Ureter (tissue), 1 donor: ENCODE data around the gene COX7A2L. TPM values are rescaled to one million over a fixed set of nuclear protein-coding genes. Genes with fewer than 3 reads are reported as not detected.
"Not testable (repeated sequence)": the region's sequence is repeated elsewhere in the genome, so short reads cannot be mapped to it uniquely, and the experiment has no call there.

Experiments used
- DNase-seq: peaks from one replicate; pipeline ENCODE4 v3.0.0-alpha.2; 2020; ENCODE audit warnings: low spot score
- total RNA-seq: library from RNA; stranded (reverse); gene quantifications from one replicate; pipeline ENCODE4 v1.2.4, GENCODE V29; 2023
- donor health status: DM: yes; HTN: yes; CAD: no.

The COX7A2L gene, protein sequence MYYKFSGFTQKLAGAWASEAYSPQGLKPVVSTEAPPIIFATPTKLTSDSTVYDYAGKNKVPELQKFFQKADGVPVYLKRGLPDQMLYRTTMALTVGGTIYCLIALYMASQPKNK
- total RNA-seq, result 89.9 TPM

DNA sequence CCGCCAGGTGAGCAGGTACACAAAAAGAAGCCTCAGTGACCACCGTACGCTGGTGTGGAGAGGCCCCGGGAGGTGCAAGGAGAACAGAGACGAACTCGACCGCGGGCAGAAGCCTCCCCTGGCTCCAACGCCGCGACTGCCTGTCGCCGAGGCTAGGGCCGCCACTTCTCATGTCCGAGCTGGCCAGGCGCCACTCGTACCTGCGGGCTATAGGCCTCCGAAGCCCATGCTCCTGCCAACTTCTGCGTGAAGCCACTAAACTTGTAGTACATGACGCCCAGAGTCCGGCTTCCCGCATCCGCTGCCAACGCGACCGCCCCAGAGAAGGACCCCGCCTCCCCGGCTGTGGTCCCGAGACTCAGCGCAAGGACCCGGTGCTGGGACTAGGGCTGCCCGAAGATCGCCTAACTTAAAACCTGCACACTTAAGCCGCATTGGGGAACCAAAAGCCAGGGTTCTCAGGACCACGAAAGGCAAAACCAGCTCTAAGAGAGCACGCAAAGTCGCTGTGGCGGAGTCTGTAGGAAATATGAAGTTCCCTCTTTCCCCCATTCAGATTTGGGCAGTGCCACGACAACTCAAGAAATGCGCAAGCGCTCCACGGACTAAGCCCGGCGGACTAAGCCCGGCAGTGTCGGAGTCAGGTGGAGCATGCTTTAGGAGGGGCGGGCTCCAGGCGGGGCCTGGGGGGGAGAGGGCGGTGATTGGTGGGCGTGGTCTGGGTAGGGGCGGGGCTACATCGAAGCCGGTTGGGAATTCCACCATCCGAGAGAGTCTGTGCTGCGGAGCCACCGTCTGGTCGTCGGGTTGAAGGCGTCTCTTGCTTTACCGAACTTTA, at the start of gene COX7A2L:
COX7A2L (minus strand) TSS at position 328 of the 838 bp plus-strand sequence; CDS start at position 272, 56 bp downstream.
- peak; percentile 99 for DNase-seq

DNA sequence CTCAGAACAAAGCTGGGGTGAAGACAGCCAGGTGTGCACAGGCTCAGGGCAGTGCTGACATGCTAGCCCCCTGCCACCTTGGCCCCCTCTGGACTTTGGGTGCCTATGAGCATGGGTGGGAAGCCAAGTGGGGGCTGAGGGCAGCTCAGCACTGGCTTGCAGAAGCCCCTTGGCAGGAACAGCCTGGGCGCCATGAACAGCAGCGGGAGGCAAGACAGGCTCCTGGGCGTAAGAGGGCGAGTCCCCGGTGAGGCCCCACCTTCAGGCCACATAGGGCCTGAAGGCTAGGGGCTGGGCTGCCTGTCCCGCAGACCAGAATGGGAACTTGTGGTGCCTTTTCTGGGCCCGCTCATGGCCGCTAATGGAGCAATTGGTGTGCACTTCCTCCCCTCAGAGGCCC, 47.0 kb upstream of the COX7A2L start:
- DNase-seq, result no peak

DNA sequence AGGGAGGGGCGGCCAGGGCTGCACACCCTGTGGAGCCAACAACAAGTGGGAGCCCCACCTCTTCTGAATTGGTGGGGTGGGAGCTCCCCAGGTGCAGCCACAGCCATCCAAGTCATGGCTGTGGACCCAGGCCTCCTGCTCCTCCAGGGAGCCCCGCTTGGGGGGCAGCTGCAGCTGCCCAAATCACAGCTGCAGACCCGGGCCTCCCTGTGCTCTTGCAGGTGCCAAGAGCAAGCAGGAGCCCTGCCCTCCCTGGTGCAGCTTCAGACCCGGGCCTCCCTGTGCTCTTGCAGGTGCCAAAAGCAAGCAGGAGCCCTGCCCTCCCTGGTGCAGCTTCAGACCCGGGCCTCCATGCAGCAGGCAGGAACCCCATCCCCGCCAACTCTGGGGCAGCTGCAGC, 46.5 kb upstream of the COX7A2L start:
- DNase-seq, result no peak

DNA sequence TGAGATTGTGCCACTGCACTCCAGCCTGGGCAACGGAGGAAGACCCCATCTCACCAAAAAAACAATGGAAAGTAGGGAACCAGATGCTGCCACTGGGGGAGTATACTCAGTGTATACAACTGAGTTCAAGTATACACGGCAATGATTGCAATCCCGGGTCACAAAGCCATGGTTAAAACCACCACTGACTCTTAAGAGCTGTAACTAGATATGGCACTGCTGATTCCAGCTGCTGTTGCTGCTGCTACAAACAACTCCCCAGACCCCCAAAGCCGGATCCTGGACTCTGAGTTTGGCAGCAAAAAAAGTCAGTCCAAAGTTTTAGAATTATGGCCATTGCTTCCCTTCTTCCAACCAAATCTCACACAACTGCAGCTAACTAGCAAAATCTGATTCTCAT, 43.7 kb upstream of the COX7A2L start:
- DNase-seq, result no peak

DNA sequence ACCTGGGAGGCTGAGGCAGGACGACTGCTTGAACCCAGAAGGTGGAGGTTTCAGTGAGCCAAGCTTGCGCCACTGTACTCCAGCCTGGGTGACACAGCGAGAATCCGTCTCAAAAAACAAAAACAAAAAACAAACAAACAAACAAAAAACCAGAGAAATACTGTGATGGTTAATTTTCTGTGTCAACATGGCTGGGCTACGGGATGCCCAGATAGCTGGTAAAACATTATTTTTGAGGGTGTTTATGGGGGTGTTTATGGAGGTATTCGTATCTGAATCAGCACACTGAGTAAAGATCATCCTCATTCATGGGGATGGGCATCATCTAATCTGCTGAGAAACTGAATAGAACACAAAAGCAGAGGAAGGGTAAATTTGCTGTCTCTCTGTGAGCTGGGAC, 40.8 kb upstream of the COX7A2L start:
- DNase-seq, result no peak

DNA sequence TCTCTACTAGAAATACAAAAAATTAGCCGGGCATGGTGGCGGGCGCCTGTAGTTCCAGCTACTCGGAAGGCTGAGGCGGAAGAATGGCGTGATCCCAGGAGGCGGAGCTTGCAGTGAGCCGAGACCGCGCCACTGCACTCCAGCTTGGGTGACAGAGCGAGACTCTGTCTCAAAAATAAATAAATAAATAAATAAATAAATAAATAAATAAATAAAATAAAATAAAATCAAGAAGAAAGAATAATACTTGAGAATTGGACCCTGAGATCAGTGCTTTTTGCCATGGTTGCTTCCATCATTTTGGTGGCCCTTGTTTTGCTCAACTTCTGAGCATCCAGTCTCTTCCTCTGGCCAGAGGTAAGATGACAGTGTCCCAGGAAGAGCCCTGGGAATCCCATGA, 37.0 kb upstream of the COX7A2L start:
- DNase-seq, result not testable (repeated sequence)

DNA sequence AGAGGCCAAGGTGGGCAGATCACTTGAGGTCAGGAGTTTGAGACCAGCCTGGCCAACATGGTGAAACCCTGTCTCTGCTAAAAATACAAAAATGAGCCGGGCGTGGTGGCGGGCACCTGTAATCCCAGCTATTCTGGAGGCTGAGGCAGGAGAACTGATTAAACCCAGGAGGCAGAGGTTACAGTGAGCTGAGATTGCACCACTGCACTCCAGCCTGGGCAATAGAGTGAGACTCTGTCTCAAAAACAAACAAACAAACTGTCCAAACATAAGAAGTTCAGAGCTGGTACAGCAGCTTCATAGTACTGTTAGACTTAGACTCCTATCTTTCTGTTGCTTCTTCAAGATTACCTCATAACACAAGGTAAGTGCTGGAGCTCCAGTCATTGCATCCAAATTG, 32.3 kb upstream of the COX7A2L start:
- DNase-seq, result not testable (repeated sequence)

DNA sequence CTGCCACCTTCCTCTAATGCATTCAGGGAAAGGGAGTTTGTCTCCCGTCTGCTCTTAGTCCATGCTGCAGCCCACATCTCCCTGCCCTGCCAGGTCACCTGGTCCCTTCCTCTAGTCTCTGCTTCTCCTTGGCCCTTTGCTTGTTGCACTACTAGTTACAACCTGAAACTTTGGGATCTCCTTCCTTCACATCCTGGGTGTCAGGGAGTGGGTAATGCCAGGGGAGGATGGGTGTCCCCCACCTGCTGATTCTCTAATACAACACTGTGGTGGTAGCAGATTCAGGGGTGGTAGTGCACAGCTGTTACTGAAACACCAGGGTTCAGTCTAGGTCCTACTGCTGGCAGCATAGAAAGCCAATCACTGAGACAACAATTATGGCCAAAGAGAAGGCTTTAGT, 31.2 kb upstream of the COX7A2L start:
- no peak for DNase-seq

DNA sequence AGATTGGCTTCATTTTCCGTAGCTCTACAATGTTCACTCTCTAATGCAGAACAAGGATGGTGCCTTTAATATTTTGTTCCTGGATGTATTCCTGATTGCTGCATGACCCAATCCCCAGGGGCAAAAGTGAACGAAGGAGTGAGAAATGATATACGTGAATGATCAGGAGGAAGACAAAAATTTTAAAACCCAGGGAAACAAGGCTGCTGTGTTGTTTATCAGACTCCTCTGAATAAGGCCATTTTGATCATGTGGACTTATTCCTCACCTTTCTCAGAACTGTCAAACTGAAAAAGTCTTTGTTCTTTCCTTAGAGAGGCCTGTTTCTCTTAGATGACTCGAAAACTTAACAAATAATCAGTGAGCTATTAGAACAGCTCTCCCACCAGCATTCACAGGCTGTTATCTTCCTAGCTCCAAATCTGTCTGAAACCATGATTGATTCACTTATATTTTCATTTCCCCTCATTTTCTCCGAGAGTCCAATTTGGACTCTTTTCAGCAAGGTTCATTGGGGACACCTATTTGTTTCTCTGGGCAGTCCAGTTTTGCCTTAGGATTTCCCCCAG, 29.5 kb upstream of the COX7A2L start:
- DNase-seq, result no peak

DNA sequence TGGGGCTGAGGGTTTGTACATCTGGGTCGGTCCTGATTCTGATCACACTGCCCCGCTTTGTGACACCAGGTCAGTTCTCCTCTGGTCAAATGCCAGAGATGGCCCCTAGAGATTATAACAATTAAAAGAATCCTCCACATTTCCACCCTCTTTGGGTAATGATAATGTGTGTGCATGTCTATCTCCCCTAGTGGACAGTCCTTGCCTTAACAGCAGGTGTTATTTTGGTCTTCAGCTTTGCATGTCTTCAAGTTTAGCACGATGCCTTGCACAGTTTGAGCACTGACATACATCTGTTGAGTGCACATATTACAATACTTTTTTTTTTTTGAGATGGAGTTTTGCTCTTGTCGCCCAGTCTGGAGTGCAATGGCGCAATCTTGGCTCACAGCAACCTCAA, 25.7 kb upstream of the COX7A2L start:
- DNase-seq, result no peak

DNA sequence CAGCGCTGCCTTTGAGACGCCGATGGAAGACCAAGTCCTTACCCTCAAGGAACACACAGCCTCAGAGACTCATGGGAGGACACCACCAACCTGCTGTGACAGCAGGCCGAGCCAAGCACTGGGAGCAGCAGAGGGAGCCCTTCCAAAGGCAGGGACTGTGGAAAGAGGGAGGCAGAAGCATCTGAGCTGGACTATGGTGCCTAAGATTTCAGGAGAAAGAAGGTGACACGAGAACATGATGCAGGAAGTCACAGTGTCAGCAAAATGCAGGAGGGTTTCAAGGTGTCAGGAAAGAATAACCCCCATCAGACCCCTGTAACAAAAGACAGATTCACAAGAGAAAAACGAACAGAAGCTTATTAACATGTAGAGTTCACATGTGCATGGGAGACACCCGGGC, 24.2 kb upstream of the COX7A2L start:
- no peak for DNase-seq

DNA sequence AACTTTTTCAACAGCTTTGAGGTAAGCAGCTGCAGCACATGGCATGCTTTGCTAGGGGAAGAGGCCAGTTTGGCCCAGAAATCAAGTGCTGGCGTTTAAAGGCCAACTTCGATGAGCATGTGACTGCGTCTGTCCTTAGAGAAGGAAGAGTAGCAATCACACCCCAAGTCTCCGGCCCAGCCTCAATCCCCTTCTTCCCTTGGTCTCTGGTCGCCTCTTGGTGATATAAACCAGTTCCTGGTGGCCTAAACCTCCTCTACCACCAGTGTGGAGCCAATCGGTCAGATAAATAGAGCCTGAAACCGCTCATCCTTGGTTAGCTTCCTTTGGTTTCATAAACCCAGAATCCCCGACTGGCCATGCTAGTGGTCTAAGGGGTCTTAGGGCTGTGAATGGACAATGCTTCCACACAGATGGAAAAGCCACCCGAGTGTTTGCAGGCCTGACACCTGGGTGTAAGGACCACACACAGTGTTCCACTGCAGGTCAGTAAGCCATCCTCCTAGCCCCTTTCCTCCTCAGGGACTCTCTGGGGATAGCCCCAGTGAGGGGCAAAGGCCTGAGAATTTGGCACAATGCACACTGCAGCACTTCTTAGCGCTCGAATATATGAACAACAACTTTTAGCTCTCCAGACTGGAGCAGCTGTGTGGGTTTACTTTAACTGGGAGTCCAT, 23.0 kb upstream of the COX7A2L start:
- DNase-seq, result no peak

DNA sequence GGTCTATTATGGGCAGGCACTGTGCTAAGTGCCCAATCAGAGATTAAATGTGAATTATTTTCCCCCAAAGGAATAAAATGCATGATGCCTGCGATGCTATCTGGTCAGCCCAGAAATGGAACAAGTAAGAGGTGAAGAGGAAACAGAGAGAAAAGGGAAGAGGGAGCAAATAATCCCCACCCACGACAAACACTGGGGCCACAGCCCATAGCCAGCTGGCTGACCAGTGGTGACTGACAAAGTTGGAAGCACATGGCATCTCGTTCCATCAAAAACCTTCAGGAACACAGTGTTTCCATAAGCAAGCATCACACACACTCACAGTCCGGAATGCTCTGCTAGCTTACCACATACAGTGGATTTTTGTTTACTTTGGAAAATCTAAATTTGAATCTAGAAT, 21.1 kb upstream of the COX7A2L start:
- no peak for DNase-seq

DNA sequence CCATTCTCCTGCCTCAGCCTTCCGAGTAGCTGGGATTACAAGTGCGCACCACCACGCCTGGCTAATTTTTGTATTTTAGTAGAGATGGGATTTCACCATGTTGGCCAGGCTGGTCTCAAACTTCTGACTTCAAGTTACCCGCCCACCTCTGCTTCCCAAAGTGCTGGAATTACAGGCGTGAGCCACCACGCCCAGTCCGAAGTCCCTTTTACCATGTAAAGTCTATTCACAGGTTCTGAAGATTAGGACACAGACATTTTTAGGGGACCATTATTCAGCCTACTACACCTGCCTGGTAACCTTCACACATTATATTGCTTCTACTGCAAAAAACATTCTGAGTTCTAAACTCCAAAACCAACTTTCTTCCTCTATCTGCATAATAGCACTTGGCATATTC, 19.0 kb upstream of the COX7A2L start:
- not testable (repeated sequence) for DNase-seq

DNA sequence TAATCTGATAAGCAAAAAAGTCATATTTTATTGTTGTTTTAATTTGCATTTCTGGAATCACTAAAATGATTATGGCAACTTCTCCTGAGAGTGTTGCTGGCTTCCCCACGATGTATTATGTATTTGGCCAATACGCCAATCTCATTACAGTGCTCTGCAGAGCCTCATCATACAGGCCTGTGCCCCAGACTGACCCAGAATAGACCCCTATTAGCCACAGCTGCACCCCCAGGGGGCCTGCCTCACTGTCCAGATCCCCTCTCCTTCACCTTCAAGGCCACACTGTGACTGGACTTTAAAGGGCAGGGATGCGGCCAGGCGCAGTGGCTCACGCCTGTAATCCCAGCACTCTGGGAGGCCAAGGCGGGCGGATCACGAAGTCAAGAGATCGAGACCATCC, 17.4 kb upstream of the COX7A2L start:
- DNase-seq, result no peak

DNA sequence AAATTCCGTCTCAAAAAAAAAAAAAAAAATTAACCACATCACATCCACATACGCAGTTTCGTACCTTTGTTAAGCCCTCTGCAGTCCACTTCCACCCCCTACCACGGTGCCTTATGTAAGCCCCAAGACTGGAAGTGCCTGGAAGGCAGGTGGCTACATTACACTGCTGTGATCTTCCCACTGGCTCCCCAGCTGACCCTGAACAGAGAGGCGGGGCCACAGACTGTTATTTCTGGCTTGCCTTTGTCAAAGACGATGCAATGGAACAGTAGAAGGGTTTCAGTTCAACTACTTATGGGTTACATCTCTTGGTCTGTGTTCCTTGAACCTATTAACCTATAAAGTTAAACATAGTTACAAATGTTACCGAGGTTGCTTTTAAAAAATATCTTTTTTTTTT, 15.7 kb upstream of the COX7A2L start:
- no peak for DNase-seq

DNA sequence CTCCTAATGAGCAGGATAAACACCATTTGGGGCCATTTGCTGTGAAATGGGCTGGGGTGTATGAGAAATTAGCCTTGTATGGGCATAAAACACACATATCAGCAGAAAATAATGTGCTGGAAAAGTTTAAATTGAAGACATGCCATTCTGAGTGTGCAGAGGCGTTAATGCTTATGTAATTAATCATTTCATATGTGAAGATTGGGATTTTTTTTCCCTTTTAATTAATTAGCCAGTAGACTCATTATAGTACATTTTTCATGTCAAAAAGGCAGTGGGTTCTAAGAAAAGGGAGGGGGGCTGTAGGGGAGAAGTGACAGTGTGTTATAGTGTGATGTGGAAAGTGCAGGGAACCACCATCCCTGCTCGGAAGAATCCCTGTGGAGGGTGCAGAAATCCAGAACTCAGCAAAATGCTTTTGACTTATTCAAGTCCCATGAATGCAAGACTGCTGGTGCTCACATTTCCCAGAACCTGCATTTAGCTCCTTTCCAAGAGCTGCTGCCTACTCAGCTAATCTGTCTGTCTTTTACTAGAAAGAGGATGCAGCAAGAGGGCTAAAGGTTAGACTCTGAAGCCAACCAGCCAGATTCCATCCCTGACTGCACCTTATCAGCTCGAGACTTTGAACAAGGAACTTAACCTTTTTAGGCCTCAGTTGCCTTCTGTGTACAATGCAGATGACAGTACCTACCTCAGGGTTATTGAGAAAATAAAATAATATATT, 11.6 kb upstream of the COX7A2L start:
- DNase-seq, result no peak

DNA sequence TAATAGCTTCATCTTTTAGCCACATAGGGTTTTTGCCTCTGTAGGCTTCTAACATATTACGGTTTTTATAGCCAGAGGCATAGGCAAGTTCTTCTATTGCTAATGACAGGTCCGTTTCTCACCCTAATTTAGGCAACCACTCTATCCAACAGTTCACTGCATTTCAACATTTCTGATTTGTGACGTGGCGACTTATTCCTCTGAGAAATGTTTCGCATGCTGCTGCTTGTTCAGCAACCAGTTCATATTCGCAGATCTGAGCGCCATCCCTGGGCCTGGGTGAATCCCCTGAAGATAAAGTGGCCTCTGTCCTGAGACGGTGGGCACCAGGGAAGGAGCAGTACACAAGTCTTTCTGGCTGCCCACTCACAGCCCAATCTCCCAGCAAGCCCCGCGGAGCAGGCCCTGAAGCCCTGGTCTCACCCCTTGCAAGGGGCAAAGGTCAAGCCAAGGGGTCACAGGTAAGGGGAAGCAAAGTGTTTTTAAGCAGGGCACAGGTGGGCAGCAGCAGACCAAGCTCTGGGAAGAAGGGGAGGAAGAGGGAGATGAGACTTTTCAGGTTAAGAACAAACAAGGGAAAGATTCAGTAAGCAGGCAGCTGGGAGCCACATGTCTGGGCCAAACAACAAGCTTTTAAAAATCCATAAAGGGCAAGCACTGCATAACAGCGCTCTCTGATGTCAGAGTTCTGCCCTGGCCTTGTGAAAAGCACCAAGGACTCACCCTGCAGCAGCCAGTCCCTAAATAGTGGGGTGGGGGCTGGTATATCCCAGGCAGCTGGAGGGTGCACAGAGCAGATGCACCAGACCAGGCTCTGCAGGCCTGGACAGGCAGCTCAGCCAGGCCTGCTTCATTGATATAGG, 10.8 kb upstream of the COX7A2L start:
- no peak for DNase-seq

DNA sequence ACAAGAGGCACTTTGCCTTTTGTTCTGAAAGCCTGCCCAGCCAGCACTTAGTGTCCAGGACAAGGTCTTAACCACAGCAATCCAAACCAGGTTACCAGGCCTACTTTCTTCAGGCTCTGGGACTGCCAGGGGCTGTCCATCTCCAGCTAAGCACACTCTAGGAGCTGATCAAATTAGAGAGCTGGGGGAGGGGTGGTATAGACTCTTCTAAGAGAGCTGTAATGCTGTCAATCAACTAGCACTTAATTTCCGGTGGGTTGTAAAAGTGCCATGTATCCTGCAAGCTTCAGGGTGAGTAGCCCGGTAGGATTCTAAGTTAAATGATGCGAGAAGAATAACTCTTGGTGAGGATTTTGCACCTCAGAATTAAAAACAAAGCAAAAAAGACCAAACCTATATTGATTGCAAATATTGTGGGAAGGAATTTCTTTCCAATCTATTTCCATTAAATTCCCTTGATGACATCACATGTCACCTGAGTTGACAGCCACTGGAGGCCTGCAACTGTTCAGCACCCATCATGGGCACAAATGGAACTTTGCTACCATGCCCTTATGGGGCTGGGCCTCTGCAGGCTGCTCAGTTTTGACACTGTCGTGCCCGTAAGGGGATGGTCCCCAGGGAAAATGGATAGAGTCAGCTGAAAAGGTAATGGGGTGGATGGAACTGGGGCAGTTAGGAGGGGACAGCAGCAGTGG, 8.7 kb upstream of the COX7A2L start:
- no peak for DNase-seq

DNA sequence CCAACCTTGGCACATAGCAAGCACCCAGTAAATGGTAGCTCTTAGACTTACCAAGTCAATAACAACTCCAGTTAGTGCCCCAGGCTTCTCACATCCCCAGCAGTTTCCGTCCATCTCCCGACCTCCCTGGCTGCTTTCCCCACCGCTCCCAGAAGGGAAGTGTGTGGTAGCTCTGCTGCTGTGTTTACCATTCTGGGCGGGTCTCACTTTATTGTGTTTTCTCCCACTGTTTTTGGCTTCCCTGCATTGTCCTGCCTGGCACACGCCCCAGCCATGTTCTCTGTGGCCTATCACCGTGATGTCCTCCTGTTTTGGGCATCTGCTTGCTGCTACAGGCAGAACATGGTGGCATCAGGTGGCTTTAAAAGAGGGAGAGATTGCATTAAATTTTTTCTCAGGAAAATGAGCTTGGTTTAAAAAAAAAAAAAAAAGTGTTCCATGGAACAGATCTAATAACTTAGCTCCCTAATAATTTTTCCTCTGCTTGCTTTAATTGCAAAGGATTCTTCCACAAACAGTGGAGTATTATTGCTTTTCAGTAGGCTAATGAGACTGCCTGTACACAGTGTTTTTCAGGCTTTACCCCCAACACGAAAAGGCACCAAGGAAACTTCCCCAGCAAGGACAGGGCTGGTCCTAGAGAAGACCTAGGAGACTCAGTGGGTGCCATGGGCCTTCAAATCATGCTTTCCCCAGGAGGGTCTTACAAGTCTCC, 8.0 kb upstream of the COX7A2L start:
- DNase-seq, result no peak
